ENCODE measurements around the gene RAVER2.

The RAVER2 gene

GRCh38 chr1:64848803-64849202 is 103.9 kb downstream of the RAVER2 start:
- DNase-seq: no peak

GRCh38 chr1:64849942-64850341 is 105.1 kb downstream of the RAVER2 start:
- no peak for DNase-seq

DNA sequence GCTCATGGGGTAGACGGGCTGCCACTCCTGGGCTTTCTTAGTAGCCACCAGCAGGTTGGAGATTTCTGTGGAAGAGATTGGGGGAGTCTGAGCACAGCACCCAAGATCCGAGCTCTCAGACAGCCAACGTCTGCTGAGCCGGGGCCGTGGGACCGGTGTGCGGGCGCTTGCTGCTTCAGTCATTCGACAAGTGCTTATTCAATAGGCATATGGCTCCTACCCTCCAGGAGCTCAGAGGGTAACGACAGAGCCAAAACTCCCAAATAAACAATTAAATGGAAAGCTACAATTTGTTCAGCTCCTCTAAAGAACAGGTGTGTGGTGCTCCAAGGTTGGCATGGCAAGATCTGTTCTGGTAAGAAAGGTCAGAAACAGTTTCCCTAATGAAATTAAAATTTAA is 106.0 kb downstream of the RAVER2 start:
- DNase-seq: no peak

DNA sequence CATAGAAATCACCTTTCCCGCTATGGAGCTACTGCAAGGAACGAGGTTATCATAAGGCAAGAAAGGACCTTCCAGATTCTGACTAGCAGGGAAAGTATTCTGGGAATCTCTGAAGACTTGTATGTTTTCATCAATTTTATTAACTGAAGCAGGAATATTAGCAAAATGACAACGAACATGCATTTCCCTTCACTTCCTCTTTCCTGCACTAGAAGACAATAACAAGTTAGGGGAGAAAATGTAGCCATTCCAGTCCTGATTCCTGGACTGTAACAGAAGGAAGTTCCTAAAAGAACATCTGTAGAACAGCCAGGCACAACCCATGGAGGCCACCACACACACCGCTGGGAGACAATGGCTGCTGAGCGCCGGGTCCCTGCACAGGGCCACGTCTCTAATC is 106.8 kb downstream of the RAVER2 start:
- DNase-seq: no peak

GRCh38 chr1:64854674-64855073 is 109.8 kb downstream of the RAVER2 start:
- DNase-seq: no peak

DNA sequence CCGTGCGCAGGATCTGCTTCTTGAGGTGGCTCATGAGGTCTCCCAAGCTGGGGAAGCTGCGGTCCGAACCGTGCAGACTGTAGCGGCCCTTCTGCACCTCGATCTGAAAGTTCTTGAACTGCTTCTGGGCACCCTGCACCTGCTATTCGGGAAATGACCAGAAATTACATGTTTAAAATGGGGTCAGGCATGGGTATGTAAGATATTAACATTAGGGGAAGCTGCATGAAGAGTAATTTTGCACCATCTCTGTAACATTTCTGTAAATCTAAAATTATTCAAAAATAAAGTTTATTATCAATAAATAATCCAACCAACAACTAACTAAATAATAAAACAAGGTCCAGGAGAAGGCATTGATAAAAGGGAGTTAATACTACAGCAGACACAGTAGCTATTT is 110.7 kb downstream of the RAVER2 start:
- no peak for DNase-seq

DNA sequence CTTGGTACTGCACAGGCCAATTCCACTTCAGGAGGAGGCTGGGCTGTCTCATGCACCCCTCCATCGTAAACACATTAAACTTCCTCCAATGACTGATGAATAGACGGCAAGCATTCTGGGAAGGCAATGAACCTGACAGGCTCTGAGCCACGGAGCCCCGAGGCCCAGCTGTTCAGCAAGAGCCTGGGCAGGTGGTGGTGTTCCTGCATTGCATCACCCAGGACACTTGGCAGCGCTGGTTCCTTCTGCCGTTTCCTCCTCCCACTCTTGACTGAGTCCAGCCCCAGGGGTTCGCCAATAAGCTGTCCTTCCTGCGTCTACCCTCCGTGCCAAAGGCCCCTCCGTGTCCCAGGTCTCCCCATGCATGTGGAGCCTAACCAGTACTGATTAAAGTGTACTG is 111.7 kb downstream of the RAVER2 start:
- no peak for DNase-seq

GRCh38 chr1:64857347-64857746 is 112.5 kb downstream of the RAVER2 start:
- no peak for DNase-seq

DNA sequence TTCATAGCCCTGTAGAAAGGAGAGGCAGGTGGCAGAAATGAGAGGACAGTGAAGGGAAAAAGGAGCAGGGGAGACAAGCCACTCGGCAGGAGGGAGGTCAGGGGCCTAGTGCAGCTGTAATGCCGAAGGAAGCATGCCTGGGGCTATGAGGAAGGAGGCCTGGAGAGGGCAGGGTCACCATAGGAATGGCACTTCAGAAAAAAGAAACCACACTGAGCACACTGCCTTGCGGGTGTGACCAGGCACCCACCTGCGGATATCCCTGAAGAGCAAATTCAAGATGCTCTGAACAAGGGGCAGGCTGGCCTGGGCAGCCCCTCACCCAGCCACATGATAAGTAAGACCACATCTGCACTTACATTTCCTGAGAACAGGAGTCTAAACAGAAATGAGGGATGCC is 116.7 kb downstream of the RAVER2 start:
- no peak for DNase-seq

GRCh38 chr1:64864018-64864940 is 119.4 kb downstream of the RAVER2 start:
- DNase-seq: peak; percentile 18 to 74 (median 22)

DNA sequence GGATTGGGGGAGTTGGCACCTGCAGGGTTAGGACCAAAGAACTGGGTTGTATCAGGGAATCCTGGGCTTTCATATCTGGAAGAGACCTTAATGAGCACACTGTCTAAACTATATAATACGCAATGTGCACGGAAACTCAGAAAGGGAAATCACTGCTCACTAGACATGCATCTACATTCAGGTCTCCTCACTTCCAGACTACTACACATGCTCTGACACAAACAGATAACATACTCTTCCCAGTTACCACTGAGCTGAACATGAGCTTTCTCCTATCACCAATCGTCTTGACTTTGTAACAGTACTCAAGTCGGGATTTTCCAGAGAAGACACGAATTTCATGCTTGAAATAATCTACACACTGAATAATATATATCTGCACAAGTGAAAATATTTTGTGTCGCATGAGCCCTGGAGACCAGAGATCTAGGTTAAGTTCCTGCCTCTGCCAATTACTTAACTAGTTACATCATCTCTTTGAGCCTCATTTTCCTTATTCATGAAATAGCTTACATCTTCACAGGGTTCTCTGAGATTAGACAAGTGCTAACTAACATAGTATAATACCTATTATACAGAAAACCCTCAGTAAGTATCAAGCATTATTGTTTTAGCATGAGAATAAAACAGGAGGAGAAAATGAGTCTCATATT is 120.4 kb downstream of the RAVER2 start:
- DNase-seq: no peak

DNA sequence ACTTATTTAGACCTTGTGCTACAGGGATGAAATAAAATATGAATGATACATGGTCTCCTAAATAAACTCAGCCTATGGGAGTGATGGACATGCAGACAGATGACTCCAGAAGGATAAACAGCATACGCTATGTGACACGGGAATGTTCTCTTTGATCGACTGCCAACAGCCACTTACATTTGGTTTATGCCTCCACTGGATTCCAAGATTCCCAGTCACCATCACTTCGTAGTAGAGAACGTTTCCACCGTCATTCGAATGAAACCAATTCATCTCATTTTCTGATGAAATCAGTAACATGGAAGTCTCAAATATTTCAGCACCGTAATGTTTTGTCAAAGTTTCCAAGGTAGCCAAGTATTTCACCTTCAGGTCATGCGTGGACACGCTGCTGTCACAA is 121.8 kb downstream of the RAVER2 start:
- DNase-seq: no peak

DNA sequence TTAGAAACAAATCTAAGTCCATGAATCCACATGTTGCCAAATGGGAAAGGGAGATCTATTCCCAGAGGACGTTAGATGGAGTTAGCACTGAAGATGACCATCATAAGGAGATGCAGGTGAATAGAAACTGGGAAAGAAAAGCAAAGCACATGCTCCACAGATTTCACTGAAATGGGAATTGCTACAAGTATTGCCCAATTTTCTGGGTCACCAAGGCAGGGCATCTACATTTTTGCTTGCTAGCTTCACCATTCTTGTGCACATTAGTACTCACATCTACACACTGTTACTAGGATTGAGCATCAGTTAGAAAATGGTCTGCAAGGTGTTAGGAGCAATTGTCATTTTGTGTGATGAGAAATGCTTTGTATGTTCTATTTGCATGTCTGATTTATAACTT is 122.4 kb downstream of the RAVER2 start:
- DNase-seq: no peak

DNA sequence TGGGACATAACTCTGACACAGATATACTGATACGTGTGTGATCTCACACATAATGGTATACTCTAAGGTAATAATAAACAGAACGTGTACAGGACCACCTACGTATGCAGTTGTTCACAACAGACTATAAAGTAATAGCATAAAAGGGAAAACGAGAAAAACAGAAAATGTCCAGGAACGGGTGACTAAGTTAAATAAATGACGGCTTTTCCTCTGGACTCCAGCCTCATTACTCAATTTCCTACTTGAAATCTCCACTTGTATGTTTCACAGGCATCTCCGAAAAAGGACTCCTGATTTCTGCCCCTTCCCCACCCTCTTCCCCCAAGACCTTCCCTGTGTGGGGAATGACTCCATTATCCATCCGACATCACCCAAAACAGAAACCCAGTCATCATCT is 126.4 kb downstream of the RAVER2 start:
- DNase-seq: no peak

DNA sequence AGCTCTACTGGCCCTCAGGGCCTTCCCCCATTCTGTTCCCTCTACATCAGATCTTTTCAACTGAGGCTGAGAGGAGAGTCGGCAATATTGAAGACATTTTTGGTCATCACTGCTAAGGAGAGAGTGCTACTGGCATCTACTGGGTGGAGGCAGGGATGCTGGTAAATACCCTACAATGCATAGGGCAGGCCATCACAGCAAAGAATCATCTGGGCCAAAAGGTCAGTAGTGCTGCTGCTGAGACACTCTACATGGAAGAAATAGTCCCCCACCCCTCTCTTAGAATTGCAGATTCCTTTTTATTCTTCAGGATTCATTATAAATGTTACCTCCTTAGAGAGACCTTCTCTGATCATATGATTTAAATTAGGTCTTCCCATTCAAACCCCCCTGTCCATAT is 127.2 kb downstream of the RAVER2 start:
- DNase-seq: no peak

DNA sequence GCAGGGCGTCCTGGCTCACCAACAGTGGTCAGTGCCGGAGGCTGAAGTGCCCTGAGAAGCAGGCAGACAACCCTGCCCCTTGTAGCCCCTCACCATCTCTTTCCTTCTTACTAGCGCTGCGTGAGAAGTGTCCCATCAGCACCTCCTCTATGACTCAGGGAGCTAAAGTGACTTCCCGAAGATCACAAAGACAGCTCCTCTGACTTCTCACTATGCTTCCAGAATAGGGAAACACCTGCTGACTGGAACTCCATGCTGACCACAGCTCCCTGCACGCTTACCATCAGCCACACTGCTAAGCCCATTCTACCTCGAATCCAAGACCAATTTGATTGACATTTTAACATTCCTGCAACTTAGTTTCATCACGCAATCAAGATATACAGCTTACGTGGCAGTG is 128.7 kb downstream of the RAVER2 start:
- DNase-seq: no peak

- DNase-seq: no peak
These were observed 129.8 kb downstream of the RAVER2 start for GRCh38 chr1:64874666-64875065.

GRCh38 chr1:64875101-64875500 is 130.2 kb downstream of the RAVER2 start:
- DNase-seq: no peak

DNA sequence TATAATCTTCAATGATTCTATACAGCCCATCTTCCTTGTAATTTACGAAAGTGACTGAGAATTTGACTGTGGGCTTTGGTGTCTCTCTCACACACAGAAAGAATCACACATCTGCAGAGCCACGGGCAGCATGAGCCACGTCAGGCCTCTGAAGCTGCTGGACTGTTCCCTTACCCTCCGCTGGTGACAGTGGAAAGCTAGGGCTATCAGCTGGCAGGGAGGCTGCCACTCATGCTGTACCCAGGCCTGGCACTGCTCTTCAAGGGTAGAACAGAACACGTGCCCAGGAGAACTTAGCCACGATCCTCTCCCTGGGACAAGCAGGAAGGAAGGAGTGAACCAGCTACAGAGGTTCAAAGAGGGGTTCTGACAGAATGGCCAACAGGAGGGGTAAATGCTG is 130.7 kb downstream of the RAVER2 start:
- DNase-seq: no peak

GRCh38 chr1:64877151-64877550 is 132.3 kb downstream of the RAVER2 start:
- peak in 4 of 5 donors; percentile 8 to 66 (median 31) for DNase-seq

- no peak for DNase-seq
These were observed 132.7 kb downstream of the RAVER2 start for GRCh38 chr1:64877598-64877997.

DNA sequence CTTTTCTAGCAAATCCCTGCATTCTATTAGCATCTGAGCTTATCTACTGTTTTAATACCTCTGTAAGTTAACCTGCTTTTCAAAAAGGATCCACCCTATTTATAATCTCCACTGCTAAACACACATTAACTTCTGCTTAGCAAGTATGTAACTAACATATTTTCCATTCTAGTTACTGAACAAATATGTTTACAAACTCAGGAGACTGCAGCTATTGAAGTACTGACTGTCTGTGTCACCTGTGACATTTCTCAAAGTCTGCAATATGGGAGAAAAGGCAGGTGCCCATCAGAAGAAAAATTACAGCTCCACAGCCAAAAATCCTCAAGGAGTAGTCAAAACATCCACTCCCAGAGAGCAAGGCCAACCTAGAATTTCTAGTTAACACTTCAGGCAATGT is 133.2 kb downstream of the RAVER2 start:
- DNase-seq: no peak

DNA sequence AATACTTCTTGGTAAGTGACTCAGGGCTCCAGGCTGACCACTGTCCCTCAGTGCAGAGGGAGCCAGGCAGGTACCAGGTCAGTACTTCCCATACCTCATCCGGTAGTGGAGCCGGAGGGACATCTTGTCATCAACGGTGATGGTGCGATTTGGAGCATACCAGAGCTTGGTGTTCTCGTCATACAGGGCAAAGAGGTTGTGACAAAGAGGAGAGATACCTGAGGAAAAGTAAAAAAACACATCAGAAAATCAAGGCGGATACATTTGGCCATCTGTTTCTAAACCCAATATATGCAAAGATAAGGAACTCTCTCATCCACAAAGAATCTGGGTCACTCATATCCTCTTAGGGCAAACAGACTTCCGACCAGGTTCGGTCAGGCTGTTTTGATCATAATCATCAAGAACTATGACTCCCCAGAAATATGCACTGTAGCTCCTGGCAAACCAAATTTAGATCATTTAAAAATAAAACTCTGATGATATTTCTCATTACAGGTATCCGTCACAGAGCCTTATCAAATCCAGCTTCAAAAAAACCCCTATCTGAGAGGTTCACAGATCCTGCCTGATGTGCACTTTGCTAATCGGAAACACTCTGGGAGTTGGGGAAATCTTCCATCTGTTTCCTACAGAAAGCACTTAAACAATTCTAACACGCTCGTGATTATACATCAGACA is 134.2 kb downstream of the RAVER2 start:
- no peak for DNase-seq

DNA sequence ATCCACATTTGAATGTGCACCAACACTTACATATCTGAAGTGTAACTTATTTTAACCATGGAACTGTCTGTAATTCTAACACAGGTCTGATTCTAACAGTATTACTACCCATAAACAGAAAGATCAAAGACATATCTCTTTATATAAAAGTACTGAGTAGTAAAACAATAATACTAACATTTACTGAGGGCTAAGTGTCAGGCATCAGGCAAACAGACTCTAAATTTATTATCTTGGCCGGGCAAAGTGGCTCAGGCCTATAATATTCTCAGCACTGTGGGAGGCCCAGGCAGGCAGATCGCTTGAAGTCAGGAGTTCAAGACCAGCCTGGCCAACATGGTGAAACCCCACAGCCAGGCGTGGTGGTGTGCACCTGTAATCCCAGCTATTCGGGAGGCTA is 135.6 kb downstream of the RAVER2 start:
- DNase-seq: no peak
